ENCODE measurements around the gene PPP1R10.

The PPP1R10 gene

GRCh38 chr6:30646450-30647241, 29.6 kb upstream of the PPP1R10 start, which contains the start of gene C6orf136:
Gene C6orf136, plus strand, starts transcription at chr6:30647133. Its CDS starts 99 bp downstream, at chr6:30647232.
- TF ChIP-seq POLR2A (IDR thresholded peaks at IDR 0.05; ENCODE audit: low read depth, low read length), result no peak
- TF ChIP-seq POLR2AphosphoS5 (IDR thresholded peaks at IDR 0.05; ENCODE audit: low read depth, low read length), result no peak
- no peak for TF ChIP-seq TAF1 (IDR thresholded peaks at IDR 0.05; ENCODE audit: borderline replicate concordance, low read depth, low read length)
- FAIRE-seq (peak; percentile 90), DNase-seq (ENCODE audit: insufficient read length) (peak; percentile 91)

GRCh38 chr6:30645989-30646388, 28.9 kb upstream of the PPP1R10 start:
- DNase-seq (ENCODE audit: insufficient read length), result no peak
- peak; percentile 37; the same call in 1 of the 2 replicates for TF ChIP-seq POLR2AphosphoS5 (IDR thresholded peaks at IDR 0.05; ENCODE audit: low read depth, low read length)
- no peak for TF ChIP-seq TAF1 (IDR thresholded peaks at IDR 0.05; ENCODE audit: borderline replicate concordance, low read depth, low read length)
- no peak for TF ChIP-seq POLR2A (IDR thresholded peaks at IDR 0.05; ENCODE audit: low read depth, low read length)
- FAIRE-seq, result no peak

DNA sequence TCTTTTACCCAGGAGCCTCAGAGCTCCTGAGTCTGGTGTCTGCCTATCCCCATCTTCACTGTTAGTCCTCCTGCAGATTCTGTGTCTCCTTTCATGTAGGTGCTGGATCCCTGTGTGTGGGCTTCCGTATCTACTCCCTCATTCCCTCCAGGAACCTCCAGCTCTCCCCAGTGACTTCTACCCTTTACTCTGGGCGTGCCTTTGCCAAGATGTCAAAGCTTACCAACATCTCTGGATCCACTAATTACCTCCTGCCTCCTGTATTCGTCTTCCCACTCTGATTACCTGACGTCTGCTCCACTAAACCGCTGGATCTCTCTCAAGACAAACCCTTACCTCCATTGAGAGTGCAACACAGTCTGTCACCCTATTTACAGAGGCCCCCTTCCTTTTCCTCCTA, 27.7 kb upstream of the PPP1R10 start:
- DNase-seq (ENCODE audit: insufficient read length) (no peak), FAIRE-seq (no peak)
- TF ChIP-seq POLR2A (IDR thresholded peaks at IDR 0.05; ENCODE audit: low read depth, low read length) (no peak), TAF1 (IDR thresholded peaks at IDR 0.05; ENCODE audit: borderline replicate concordance, low read depth, low read length) (no peak), POLR2AphosphoS5 (IDR thresholded peaks at IDR 0.05; ENCODE audit: low read depth, low read length) (no peak)

- TF ChIP-seq TAF1 (IDR thresholded peaks at IDR 0.05; ENCODE audit: borderline replicate concordance, low read depth, low read length), result no peak
- no peak for TF ChIP-seq POLR2AphosphoS5 (IDR thresholded peaks at IDR 0.05; ENCODE audit: low read depth, low read length)
- no peak for TF ChIP-seq POLR2A (IDR thresholded peaks at IDR 0.05; ENCODE audit: low read depth, low read length)
- FAIRE-seq (no peak), DNase-seq (ENCODE audit: insufficient read length) (no peak)
Measured at GRCh38 chr6:30643656-30644055, 26.6 kb upstream of the PPP1R10 start.

DNA sequence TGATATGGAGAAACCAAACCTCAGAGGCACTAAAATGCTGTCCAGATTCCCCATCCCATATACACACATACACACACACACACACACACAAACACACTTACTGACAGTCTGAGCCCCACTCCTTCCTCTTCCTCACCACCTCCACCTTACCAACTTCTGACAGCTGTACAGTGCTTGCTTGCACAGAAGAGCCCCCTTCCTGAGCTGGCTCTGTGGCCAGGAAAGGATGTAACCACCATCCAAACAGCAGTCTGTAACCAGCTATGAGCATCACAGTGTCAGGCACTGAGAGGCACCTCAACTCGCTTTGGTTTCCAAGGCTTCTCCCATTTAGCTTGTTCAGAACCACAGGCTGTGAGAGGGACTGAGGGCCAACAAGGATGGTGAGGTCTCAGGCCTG, 24.0 kb upstream of the PPP1R10 start:
- FAIRE-seq, result no peak
- TF ChIP-seq TAF1 (IDR thresholded peaks at IDR 0.05; ENCODE audit: borderline replicate concordance, low read depth, low read length), result no peak
- TF ChIP-seq POLR2AphosphoS5 (IDR thresholded peaks at IDR 0.05; ENCODE audit: low read depth, low read length), result no peak
- TF ChIP-seq POLR2A (IDR thresholded peaks at IDR 0.05; ENCODE audit: low read depth, low read length), result no peak
- no peak for DNase-seq (ENCODE audit: insufficient read length)

- FAIRE-seq, result no peak
- DNase-seq (ENCODE audit: insufficient read length), result no peak
- TF ChIP-seq POLR2AphosphoS5 (IDR thresholded peaks at IDR 0.05; ENCODE audit: low read depth, low read length) (no peak), TAF1 (IDR thresholded peaks at IDR 0.05; ENCODE audit: borderline replicate concordance, low read depth, low read length) (no peak), POLR2A (IDR thresholded peaks at IDR 0.05; ENCODE audit: low read depth, low read length) (no peak)
Measured at GRCh38 chr6:30640481-30640880, 23.4 kb upstream of the PPP1R10 start.

GRCh38 chr6:30635834-30636233, 18.8 kb upstream of the PPP1R10 start:
- FAIRE-seq (no peak), DNase-seq (ENCODE audit: insufficient read length) (no peak)

GRCh38 chr6:30626484-30627366, 9.7 kb upstream of the PPP1R10 start, which contains the start of gene ATAT1:
Gene ATAT1, plus strand, starts transcription at chr6:30626874.
- TF ChIP-seq TAF1 (IDR thresholded peaks at IDR 0.05; ENCODE audit: borderline replicate concordance, low read depth, low read length) (peak; percentile 58; the same call in 1 of the 2 replicates), POLR2AphosphoS5 (IDR thresholded peaks at IDR 0.05; ENCODE audit: low read depth, low read length) (peak; percentile 85), POLR2A (IDR thresholded peaks at IDR 0.05; ENCODE audit: low read depth, low read length) (peak; percentile 87)
- DNase-seq (ENCODE audit: insufficient read length) (peak; percentile 88), FAIRE-seq (peak; percentile 93)

More at GRCh38 chr6:30635834-30636233, 18.8 kb upstream of the PPP1R10 start:
- TF ChIP-seq POLR2A (IDR thresholded peaks at IDR 0.05; ENCODE audit: low read depth, low read length) (no peak), TAF1 (IDR thresholded peaks at IDR 0.05; ENCODE audit: borderline replicate concordance, low read depth, low read length) (no peak), POLR2AphosphoS5 (IDR thresholded peaks at IDR 0.05; ENCODE audit: low read depth, low read length) (no peak)

DNA sequence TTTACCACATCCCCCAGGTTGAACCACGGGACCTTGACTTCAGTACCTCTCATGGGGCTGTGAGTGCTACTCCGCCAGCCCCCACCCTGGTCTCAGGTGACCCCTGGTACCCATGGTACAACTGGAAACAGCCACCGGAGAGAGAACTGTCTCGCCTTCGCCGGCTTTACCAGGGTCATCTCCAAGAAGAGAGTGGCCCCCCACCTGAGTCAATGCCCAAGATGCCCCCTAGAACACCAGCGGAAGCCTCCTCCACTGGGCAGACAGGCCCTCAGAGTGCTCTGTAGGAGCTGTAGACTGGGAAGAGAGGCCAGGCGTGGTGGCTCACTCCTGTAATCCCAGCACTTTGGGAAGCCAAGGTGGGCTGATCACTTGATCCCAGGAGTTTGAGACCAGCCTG, 8.5 kb upstream of the PPP1R10 start:
- DNase-seq (ENCODE audit: insufficient read length), result no peak
- FAIRE-seq, result no peak
- TF ChIP-seq POLR2AphosphoS5 (IDR thresholded peaks at IDR 0.05; ENCODE audit: low read depth, low read length), result no peak
- TF ChIP-seq TAF1 (IDR thresholded peaks at IDR 0.05; ENCODE audit: borderline replicate concordance, low read depth, low read length), result no peak

DNA sequence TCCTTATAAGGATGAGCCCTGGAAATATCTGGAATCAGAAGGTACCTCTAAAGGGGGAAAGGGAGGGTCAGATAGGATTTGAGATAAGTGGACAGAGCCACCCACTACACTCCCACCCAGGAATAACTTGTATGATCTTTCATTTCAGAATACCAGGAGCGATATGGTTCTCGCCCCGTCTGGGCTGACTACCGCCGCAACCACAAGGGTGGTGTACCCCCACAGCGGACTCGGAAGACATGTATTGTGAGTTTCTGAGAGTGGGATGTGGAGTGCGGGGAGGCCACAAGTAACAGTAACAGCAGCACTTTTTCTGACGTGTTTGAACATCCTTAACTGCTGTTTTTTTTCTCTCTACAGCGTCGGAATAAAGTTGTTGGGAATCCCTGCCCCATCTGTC, 2.5 kb upstream of the PPP1R10 start:
- TF ChIP-seq TAF1 (IDR thresholded peaks at IDR 0.05; ENCODE audit: borderline replicate concordance, low read depth, low read length), result no peak
- no peak for TF ChIP-seq POLR2A (IDR thresholded peaks at IDR 0.05; ENCODE audit: low read depth, low read length)
- no peak for TF ChIP-seq POLR2AphosphoS5 (IDR thresholded peaks at IDR 0.05; ENCODE audit: low read depth, low read length)
- no peak for FAIRE-seq
- DNase-seq (ENCODE audit: insufficient read length), result no peak

DNA sequence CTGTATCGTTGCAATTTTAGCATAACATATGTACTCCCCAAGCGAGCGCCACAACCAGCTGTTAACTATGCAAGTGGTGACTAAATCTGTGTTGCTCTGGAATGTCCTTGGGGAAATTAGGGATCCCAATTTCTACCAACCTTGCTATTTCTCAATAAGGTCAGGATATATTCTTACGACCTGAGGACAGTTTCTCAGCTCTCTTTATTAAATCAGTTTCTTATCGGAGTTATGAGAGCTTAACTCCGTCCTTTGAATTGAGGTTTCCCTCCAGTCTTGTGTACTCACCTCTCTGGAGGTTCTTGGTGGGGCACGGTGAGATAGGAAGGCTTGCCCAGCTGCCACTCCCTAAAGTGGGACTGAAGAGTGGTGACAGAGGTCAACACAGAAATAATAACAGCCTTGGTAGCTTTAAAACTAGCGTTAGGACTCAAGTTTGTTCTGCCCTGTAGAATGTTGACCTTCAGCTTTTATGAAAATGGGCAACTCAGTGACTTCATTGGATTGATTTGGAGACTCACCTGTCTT, 1.3 kb upstream of the PPP1R10 start:
- FAIRE-seq (no peak), DNase-seq (ENCODE audit: insufficient read length) (no peak)
- no peak for TF ChIP-seq POLR2A (IDR thresholded peaks at IDR 0.05; ENCODE audit: low read depth, low read length)
- no peak for TF ChIP-seq POLR2AphosphoS5 (IDR thresholded peaks at IDR 0.05; ENCODE audit: low read depth, low read length)
- TF ChIP-seq TAF1 (IDR thresholded peaks at IDR 0.05; ENCODE audit: borderline replicate concordance, low read depth, low read length), result no peak
